Ishikawa (cell line): ENCODE results near the gene SEC16A.

ENCODE experiments used
- CEBPB ChIP-seq: IDR thresholded peaks from 2 replicates; pipeline ENCODE4 v1.6.1; 2012
- CREB1 ChIP-seq: IDR thresholded peaks from 2 replicates; pipeline ENCODE4 v1.6.1; 2012; ENCODE audit warnings: low read depth
- EGR1 ChIP-seq: IDR thresholded peaks from 2 replicates; pipeline ENCODE4 v1.6.1; 2012
- EP300 ChIP-seq: IDR thresholded peaks from 2 replicates; pipeline ENCODE4 v1.6.1; 2012; ENCODE audit warnings: borderline replicate concordance
- FOXM1 ChIP-seq: IDR thresholded peaks from 2 replicates; pipeline ENCODE4 v1.6.1; 2012; ENCODE audit warnings: low read depth, borderline replicate concordance
- RAD21 ChIP-seq: IDR thresholded peaks from 2 replicates; pipeline ENCODE4 v1.6.1; 2012; ENCODE audit warnings: low read depth
- TAF1 ChIP-seq: IDR thresholded peaks from 2 replicates; pipeline ENCODE4 v1.6.1; 2012; ENCODE audit warnings: low read depth, mild to moderate bottlenecking
- TCF12 ChIP-seq: IDR thresholded peaks from 2 replicates; pipeline ENCODE4 v1.6.1; 2012; ENCODE audit warnings: low read depth
- YY1 ChIP-seq: IDR thresholded peaks from 2 replicates; pipeline ENCODE4 v1.6.1; 2012; ENCODE audit warnings: low read depth
- TF ChIP-seq, protein P1 (sequence below): IDR thresholded peaks from 2 replicates; pipeline ENCODE4 v1.6.1; 2012; ENCODE audit warnings: low read depth, mild to moderate bottlenecking
- TF ChIP-seq, protein P2 (sequence below): IDR thresholded peaks from 2 replicates; pipeline ENCODE4 v1.6.1; 2012

DNA sequence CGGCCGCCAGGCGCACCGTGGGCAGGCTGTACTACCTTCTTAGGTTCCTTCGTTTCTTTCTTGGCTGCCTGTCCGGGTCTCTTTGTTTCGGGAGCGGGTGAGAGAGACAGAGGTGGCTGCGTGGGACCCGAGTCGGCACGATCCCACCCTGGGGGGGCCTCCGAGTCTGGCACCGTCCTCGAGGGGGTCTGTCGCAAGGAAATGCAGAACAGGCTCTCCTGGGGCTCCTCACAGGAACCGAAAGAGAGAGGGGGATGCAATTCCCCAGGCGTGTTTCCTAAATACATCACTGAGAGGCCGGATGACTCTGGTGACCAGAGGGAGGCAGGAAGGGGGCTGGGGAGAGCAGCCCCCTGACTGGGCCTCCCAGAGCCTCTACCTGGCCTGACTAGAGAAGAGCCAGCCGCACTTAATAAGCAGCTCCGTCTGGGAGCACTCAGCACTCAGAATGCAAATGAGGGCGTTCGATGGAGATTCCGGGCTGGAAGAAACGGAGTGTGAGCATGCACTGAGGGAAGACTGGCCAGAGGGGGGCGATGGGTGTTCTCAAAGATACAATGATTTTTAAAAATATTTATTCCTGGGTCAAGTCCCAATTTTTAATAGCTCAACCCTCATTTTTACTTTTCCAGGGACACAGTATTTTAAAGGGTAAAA lies 31.5 kb downstream of the SEC16A start:
- TF ChIP-seq YY1 (no peak), TAF1 (no peak), CREB1 (no peak), RAD21 (no peak), CEBPB (no peak), EP300 (no peak), TCF12 (no peak), EGR1 (no peak), FOXM1 (no peak)
- TF ChIP-seq, protein P1, sequence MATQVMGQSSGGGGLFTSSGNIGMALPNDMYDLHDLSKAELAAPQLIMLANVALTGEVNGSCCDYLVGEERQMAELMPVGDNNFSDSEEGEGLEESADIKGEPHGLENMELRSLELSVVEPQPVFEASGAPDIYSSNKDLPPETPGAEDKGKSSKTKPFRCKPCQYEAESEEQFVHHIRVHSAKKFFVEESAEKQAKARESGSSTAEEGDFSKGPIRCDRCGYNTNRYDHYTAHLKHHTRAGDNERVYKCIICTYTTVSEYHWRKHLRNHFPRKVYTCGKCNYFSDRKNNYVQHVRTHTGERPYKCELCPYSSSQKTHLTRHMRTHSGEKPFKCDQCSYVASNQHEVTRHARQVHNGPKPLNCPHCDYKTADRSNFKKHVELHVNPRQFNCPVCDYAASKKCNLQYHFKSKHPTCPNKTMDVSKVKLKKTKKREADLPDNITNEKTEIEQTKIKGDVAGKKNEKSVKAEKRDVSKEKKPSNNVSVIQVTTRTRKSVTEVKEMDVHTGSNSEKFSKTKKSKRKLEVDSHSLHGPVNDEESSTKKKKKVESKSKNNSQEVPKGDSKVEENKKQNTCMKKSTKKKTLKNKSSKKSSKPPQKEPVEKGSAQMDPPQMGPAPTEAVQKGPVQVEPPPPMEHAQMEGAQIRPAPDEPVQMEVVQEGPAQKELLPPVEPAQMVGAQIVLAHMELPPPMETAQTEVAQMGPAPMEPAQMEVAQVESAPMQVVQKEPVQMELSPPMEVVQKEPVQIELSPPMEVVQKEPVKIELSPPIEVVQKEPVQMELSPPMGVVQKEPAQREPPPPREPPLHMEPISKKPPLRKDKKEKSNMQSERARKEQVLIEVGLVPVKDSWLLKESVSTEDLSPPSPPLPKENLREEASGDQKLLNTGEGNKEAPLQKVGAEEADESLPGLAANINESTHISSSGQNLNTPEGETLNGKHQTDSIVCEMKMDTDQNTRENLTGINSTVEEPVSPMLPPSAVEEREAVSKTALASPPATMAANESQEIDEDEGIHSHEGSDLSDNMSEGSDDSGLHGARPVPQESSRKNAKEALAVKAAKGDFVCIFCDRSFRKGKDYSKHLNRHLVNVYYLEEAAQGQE = no peak
- TF ChIP-seq, protein P2, sequence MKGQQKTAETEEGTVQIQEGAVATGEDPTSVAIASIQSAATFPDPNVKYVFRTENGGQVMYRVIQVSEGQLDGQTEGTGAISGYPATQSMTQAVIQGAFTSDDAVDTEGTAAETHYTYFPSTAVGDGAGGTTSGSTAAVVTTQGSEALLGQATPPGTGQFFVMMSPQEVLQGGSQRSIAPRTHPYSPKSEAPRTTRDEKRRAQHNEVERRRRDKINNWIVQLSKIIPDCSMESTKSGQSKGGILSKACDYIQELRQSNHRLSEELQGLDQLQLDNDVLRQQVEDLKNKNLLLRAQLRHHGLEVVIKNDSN = no peak
